Activated naive CD4-positive, alpha-beta T cell treated with Interleukin-2 at 50 U/mL for 16 hours (primary cell): ENCODE results near the gene SLC37A4.
"Not testable (repeated sequence)": the region's sequence is repeated elsewhere in the genome, so short reads cannot be mapped to it uniquely, and the experiment has no call there.

Source experiments
- DNase-seq: peaks from one replicate; pipeline ENCODE4 v3.0.0-alpha.2; 2020

SLC37A4 gene

GRCh38 chr11:119041821-119042514, 11.3 kb upstream of the SLC37A4 start:
- DNase-seq, result no peak

DNA sequence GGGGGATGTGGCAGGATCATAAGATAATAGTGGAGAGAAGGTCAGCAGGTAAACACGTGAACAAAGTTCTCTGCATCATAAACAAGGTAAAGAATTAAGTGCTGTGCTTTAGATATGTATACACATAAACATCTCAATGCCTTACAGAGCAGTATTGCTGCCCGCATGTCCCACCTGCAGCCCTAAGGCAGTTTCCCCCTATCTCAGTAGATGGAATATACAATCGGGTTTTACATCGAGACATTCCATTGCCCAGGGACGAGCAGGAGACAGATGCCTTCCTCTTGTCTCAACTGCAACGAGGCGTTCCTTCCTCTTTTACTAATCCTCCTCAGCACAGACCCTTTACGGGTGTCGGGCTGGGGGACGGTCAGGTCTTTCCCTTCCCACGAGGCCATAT, 8.8 kb upstream of the SLC37A4 start:
- not testable (repeated sequence) for DNase-seq

- DNase-seq, result no peak
These were observed 8.2 kb upstream of the SLC37A4 start for GRCh38 chr11:119038884-119039283.

DNA sequence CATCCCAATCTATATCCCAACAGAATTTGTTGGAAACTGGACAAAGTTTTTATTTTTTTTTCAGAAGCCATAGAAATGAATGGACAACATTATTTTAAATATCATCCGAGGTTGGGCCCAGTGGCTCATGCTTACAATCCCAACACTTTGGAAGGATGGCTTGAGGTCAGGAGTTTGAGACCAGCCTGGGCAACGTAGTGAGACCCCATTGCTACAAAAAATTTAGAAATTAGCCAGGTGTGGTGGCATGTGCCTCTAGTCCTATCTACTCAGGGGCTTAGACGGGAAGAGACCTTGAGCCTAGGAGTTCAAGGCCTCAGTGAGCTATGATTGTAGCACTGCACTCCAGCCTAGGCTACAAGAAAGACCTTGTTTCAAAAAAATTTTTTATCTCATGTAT, 4.1 kb upstream of the SLC37A4 start:
- DNase-seq, result no peak

GRCh38 chr11:119033421-119033820, 2.7 kb upstream of the SLC37A4 start:
- not testable (repeated sequence) for DNase-seq

DNA sequence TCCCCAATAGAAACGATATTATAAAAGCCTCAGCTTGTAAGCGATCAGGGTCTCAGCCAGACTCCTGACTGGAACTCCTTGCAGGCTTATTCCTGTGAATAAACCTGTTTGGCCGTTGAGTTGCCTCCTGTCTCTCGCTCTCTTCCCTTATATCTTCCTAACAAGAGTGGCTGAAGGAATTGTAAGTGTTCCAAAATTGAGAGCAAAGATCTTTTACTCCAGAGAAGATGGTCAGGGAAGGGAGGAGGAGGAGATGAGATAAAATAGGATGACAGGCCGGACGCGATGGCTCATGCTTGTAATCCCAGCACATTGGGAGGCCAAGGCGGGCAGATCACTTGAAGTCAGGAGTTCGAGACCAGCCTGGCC, 1.2 kb upstream of the SLC37A4 start:
- no peak for DNase-seq

- no peak for DNase-seq
These were observed 698 bp downstream of the SLC37A4 start for GRCh38 chr11:119030029-119030328.

DNA sequence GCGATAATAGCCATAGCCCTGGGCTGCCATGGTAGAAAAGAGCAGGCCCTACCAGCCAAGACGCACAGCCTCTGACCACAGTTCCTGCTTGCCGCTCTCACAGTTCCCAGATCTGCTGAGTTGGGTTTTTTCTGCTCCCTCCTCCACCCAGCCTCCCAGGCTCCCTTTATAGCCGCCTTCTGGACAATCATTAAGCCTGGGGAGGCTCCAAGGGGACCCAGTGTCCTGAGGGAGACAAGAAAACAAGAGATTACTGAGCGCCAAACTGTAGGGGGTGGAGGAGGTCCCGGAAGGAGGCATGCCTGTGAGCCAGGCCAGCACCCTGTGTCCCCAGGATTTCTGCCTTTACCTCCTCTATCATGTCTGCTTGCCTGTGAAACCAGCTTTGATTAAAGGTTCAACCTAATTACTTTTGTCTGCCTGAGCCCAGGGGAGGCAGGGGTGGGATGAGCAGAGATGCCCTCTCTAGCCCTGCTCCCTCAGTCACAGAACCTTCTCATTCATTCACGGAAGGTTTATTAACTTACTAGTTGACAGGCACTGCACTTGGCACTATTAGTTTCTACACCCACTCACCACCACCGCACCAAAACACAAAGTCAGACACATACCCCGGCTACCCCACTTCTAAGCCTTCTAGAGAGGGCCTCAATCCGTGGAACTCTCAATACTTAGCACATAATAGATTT, 1.2 kb downstream of the SLC37A4 start:
- peak; percentile 73 for DNase-seq

DNA sequence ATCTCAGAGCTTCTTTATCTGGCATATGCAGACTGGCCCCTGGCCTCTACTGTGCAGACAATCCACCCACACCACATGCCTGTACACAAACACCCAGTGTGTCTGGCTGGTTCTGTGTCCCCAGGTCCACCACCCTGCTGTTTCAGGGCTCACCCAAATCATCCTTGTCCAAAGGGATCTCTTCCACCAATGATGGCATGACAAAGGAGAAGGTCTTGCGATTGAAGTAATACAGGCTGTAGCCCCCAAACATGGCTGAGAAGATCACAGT, 1.7 kb downstream of the SLC37A4 start:
- no peak for DNase-seq

DNA sequence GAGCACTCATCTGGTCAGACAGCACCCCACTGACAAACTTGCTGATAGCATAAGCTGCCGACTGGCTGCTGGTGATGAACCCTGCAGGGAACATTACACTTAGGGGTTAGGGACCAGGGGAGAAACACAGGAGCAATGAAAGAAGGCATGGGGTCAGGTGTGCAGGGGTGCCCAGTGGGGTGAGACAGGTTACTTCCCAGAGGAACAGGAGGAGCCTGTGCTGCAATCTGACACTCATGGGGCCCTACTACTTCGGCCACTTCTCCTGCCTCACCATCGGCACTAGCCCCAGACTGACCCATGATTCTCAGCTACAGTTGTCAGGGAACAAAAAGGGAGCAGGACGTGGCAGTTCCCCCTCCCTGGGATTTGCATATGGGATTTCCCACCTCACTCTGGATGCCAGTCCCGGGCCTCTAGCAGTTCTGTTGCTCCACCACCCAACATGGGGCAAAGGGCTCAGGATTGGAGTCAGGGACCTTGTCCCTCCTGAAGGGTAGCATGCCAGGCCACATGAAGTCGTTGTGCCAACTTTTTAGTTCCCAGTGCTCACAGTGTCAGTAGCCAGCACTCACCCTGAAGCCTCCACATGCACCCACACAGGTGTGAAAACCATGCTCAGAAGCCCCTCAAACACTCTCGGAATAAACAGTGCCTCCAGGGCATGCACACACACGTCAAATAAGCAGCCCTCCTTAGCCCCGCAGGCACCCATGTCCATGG, 2.2 kb downstream of the SLC37A4 start:
- no peak for DNase-seq

DNA sequence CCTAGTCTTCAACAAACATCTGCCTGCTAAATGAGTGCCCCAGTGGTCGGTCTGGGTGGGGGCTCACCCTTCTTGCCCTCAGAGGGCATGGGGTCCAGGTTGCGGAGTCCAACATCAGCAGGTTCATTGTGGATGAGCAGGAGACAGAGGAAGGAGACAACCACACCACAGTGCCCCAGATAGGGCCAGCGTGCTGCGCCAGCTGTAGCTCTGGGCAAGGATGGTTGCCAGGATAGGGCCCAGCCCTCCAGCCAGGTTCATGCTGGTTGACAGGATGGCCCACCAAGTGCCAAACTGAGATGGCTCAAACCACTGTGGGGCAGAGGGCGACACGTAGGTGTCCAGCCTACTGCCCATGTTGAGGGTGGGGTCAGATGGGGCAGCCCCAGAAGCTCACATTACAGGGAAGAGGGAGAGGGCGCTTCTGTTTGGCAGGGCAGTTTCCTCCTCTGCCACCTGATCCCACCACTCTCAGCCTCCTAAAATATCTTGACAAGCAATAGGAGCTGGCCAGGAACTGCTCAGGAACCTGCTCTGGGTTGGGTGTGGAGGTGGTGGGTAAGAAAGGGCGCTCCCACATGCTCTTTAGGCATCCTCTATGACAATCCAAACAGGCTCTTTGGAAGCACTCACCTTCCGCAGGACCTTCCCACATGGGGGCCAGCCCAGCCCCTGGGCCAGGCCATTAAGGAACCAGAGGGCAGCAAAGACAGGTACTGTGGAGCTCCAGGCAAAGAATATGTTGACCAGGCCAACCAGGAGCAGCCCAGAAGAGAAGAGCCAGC, 2.9 kb downstream of the SLC37A4 start:
- DNase-seq, result no peak

DNA sequence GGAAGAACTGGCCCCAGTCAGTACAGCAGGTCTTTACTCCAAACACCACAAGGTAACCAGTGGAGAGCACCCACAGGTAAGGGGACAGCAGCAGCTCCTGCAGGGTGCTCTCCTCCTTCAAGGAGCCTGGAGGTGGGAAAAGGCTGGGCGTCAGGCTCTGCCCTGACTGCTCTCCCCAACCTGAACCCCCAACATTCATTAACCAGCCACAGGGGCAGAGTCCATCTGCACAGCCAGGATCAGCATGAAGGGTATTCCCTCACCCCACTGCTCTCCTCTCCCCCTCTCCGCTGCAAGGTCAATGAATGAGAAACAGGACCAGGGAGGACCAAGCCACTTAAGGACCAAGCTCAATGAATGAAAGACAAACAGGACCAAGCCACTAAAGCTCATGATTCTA, 3.7 kb downstream of the SLC37A4 start:
- no peak for DNase-seq

GRCh38 chr11:119025978-119026766, 4.5 kb downstream of the SLC37A4 start:
- no peak for DNase-seq

GRCh38 chr11:119025541-119025940, 5.1 kb downstream of the SLC37A4 start:
- no peak for DNase-seq

DNA sequence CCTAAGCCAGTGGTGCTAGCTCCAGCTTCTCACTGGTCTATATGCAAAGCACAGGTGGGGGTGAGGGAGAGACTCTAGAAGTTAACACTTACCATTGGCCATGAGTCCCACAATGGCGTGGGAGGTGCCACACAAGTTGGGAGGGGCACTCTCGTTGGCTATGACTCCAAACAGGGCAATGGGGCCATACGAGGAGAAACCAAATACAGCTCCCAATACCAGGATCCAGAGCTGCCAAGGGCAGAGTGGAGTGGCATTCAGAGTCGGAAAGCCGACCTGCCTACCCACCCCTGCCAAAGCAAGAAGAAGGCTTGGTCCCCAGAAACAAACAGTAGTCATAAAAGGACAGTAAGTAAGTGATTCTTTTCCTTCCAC, 5.6 kb downstream of the SLC37A4 start:
- DNase-seq, result no peak

DNA sequence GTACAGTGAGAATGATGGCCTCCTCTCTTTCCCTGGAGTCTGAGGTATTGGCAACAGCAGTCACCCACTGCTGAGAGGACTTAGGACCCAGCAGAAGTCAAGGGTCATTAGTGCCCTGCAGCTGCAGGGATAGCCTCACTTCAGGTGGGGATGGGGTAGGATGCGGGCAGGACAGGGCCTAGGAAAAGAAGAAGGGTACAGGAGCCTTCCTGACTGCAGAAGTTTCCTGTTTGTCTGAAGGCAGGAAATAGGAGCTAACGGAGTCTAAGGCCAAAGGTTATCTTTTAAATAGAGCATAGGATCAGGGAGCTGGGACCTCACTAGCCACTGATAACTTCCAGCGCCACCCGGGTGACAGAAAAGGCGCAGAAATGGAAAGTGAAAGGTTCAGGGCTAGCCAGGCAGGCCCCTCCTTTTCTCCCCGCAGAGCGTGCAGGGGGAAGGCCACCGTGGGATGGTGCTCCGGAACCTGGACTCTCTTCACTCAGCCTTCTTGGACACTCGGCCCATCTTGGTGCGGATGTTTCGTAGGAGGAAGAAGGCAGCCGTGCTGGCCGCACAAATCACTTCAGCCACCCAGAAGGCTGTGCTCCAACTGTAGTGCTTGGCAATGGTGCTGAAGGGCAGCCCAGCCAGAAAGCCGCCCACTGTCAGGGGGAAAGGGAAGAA, 6.1 kb downstream of the SLC37A4 start:
- DNase-seq, result no peak

DNA sequence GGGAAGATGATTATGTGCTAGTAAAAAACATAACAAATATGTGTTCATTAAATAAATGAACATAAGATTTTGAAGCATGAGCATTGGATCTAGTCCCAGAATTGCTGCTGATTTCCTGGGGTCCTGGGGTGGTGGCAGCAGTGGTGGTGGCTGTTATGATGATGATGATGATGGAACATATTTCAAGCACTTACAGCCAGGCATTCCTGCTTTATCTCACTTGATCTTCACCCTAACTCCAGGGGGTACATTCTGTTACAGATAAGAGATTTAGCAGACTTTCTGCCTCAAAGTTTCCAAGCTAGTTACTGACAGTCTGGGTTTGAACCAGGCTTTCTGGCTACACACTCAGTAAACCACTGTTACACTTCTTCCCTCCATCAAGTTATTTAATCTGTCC, 6.9 kb downstream of the SLC37A4 start:
- no peak for DNase-seq

DNA sequence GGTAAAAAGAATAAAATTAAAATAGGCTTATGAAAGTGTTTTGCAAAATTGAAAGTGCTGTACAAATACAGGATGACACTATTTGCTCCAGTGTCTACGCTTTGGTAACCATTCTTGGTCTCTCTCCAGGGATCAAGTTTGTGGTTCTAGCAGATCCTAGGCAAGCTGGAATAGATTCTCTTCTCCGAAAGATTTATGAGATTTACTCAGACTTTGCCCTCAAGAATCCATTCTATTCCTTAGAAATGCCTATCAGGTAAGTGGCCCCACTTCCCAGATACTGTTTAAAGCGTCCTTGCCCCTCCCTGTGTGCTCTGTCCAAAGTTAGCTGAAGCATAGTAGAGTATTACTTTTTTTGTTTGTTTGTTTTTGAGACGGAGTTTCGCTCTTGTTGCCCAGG, 9.0 kb downstream of the SLC37A4 start:
- DNase-seq, result no peak

DNA sequence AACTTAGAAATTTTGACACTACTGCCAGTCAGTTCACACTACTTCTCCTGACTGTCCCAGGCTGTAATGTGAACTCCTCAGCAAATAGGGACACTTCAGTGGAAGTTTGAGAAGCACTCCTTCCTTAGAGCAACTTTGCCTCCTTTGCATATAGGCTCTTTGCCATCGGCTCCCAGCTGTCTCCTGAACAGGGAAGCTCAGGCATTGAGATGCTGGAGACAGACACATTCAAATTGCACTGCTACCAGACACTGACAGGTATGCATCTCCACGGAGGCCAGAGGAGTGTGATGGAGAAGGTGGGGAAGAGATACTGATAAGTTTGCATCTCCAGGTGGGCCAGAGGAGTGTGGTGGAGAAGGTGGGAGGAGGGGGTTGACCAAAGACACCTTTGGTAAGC, 10.7 kb downstream of the SLC37A4 start:
- DNase-seq, result no peak

DNA sequence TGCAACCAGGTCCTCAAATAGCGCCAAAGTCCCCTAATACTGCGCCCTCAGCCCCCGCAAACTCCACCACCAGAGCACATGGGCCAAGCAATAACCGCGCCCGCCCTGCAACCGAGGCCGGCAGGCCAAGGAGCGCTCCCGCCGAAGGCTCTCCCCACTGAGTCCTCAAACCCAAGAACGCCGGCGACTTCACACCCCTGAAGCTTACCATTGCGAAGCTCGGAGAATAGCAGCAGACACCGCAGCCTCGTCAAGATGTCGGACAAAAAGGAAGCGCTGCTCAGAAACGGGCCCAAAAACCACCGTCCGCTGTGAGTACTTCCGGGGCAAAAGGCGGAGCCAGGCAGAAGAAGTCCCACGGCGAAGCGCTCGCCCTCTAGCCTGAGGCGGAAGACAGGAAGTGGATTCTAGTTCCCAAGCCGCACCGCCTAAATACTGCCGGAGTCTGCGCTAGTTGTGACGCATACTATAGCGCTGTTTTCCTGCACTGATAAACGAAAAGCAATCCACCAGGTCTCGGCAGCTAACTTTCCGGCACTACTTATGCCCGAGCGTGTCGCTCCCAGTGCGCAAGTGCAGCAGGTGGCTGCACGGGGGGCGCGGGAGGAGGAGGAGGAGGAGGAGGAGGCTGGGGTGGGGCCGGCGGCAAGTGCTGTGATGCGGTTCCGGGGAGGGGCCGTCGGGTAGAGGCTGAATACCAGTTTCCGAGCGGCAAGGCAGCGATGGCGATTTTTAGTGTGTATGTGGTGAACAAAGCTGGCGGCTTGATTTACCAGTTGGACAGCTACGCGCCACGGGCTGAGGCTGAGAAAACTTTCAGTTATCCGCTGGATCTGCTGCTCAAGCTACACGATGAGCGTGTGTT, 12.4 kb downstream of the SLC37A4 start, which contains the start of the genes RPS25 and TRAPPC4:
TSS of gene RPS25 (minus strand) at position 270 of the 865 bp plus-strand sequence. CDS start at position 211, 59 bp downstream.
TSS of gene TRAPPC4 (plus strand) at position 693 of the 865 bp plus-strand sequence. CDS start at position 723, 30 bp downstream.
- DNase-seq, result peak; percentile 97

DNA sequence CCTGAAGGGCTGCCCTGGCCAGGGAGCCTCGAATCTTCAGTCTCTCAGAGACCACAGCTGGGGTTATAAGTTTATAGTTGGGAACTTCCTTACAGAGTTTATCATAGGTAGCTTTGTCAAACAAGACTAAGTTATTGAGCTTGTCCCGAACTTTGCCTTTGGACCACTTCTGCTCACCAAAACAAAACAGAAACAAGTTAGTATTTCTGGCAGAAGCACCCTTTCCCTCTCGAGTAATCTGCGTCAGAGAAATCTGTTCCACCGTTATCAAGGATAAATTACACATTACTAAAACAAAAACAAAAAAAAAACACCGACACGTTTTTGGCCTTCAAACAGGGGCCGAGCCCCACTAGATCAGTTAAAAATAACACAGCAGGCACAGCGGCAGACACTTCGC, 13.3 kb downstream of the SLC37A4 start:
- not testable (repeated sequence) for DNase-seq
